HL-60 (cell line): ENCODE data around the gene ZFYVE28.

Experiments
- DNase-seq, 2 experiments: peaks; one replicate each; pipeline ENCODE4 v3.0.0-alpha.2; 2010 to 2020; ENCODE audit warnings: low read depth in 1 of 2, low spot score in 1 of 2
- H3K27ac ChIP-seq: fragments of 250-450 bp; sonication (Bioruptor Pico); replicated peaks from 2 replicates; pipeline ENCODE4 v1.5.1; 2020; ENCODE audit warnings: mild to moderate bottlenecking, moderate library complexity
- H3K27me3 ChIP-seq: fragments of 250-450 bp; sonication (Bioruptor Pico); 2 replicates; pipeline ENCODE4 v1.5.1; 2021; ENCODE audit warnings: mild to moderate bottlenecking, moderate library complexity; ENCODE audit not compliant: insufficient read depth, poor library complexity, severe bottlenecking
- H3K4me3 ChIP-seq: replicated peaks from 2 replicates; pipeline ENCODE4 v1.5.1; 2011; ENCODE audit warnings: mild to moderate bottlenecking, control low read depth, low read length; ENCODE audit not compliant: insufficient read depth
- CTCF ChIP-seq: IDR thresholded peaks from one replicate; pipeline ENCODE4 v1.5.1; 2011; ENCODE audit warnings: low read length, control low read depth, inconsistent platforms; ENCODE audit not compliant: insufficient read depth
- GABPA ChIP-seq: IDR thresholded peaks from 2 replicates; pipeline ENCODE4 v1.6.1; 2012; ENCODE audit warnings: low read depth
- POLR2AphosphoS5 ChIP-seq: IDR thresholded peaks from 2 replicates; pipeline ENCODE4 v1.6.1; 2012; ENCODE audit warnings: low read depth
- REST ChIP-seq: IDR thresholded peaks from 2 replicates; pipeline ENCODE4 v1.6.1; 2012; ENCODE audit warnings: low read depth; ENCODE audit not compliant: insufficient replicate concordance
- SPI1 ChIP-seq: IDR thresholded peaks from 2 replicates; pipeline ENCODE4 v1.6.1; 2012; ENCODE audit warnings: low read depth, mild to moderate bottlenecking, borderline replicate concordance

ZFYVE28 gene

GRCh38 chr4:2318885-2319284 is 99.6 kb downstream of the ZFYVE28 start:
- Histone ChIP-seq H3K27ac (no peak overlapping the region), H3K4me3 (no peak overlapping the region), H3K27me3 (no peaks in the 10 kb centered on the region)
- no peak for DNase-seq
- TF ChIP-seq CTCF (no peak), REST (no peak), POLR2AphosphoS5 (no peak), SPI1 (no peak), GABPA (no peak)

- H3K4me3 ChIP-seq, result no peak overlapping the region
- TF ChIP-seq POLR2AphosphoS5, result no peak
- no peak for TF ChIP-seq GABPA
- H3K27me3 ChIP-seq, result no peaks in the 10 kb centered on the region
- no peak overlapping the region for H3K27ac ChIP-seq
- no peak for DNase-seq
Measured at GRCh38 chr4:2318476-2318875, 100.0 kb downstream of the ZFYVE28 start.

GRCh38 chr4:2313366-2313765 is 105.1 kb downstream of the ZFYVE28 start:
- H3K4me3 ChIP-seq, result no peak overlapping the region
- H3K27me3 ChIP-seq, result no peaks in the 10 kb centered on the region
- TF ChIP-seq REST (no peak), POLR2AphosphoS5 (no peak), SPI1 (no peak), CTCF (no peak), GABPA (no peak)
- no peak overlapping the region for H3K27ac ChIP-seq
- no peak for DNase-seq

GRCh38 chr4:2306773-2307410 is 111.6 kb downstream of the ZFYVE28 start:
- TF ChIP-seq GABPA (no peak), CTCF (no peak), POLR2AphosphoS5 (no peak), SPI1 (no peak), REST (no peak)
- DNase-seq, result no peak
- no peaks in the 10 kb centered on the region for H3K27me3 ChIP-seq
- H3K27ac ChIP-seq, result no peak overlapping the region
- no peak overlapping the region for H3K4me3 ChIP-seq
